HG02852 (cell line): ENCODE data around the gene RAB18.
"Not testable (repeated sequence)": the region's sequence is repeated elsewhere in the genome, so short reads cannot be mapped to it uniquely, and the experiment has no call there.

ENCODE experiments used
- ATAC-seq: cut with Tn5 transposase; IDR thresholded peaks from one replicate; pipeline ENCODE4 v1.9.1; 2021; ENCODE audit warnings: mild to moderate bottlenecking, moderate library complexity; ENCODE audit not compliant: unreplicated experiment

RAB18 gene

DNA sequence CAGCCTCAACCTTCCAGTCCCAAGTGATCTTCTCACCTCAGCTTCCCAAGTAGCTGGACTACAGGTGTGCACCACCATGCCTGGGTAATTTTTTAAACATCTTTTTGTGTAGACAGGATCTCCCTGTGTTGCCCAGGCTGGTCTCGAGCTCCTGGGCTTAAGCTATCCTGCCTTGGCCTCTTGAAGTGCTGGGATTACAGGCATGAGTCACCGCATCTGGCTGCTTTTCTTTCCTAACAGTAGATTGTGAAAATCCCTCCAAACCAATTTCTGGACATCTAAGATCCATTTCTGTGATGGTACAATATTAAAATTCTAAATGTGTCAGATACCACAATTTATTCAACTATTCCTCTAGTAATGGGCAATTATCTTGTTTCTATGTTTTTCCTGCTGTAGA, 38.7 kb downstream of the RAB18 start:
- ATAC-seq = no peak

DNA sequence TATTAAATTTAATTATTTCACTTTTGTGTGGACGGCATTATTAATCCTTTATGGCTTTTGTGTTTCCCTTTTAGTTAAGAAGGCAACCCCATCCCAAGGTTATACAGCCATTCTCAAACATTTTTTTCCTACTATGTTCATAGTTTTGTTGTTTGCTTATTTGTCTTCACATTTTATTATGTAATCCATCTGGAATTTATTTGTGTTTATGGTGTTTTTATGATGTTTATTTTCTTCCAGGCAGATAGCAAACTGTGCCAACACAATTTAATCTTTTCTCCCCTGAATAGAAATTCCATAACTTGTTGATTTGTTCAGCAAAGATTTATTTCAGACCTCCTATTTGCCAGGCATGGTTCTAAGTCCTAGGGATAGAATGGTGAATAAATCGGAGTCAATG, 42.9 kb downstream of the RAB18 start:
- ATAC-seq = no peak

DNA sequence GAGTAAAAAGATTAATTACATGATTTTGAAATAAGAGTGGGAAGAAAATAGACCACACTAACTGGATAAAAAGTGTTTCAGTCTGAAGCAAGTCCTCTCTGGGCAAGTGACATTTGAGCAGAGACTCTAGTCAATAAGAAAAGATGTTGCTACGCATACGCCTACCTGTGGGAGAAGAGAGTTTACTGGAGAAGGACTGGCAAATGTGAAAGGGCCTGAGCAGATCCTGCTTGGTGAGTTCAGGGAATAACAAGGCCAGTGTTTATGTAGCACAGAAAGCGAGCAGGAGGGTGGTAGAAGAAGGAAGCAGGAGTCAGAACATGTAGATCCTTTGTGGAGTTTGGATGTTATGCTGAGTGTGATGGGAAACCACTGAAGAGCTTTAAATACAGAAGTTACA, 43.4 kb downstream of the RAB18 start:
- ATAC-seq = no peak

DNA sequence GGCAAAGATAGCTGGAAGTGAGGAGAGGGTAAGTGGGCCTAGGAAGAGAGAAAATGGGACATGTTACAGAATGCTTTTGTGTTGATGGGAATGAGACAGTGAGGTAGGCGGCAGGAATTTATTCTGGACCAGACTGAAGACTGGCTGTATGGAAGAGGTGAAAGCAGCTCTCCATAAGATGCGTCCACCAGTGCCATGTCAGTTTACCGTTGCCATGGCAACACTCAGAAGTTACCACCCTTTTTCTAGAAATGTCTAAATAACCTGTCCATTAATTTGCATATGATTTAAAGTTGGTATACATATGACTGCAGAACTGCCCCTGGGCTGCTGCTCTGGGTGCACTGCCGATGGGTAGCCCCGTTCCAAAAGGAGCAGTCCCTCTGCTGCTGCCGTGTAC, 46.7 kb downstream of the RAB18 start:
- no peak for ATAC-seq

DNA sequence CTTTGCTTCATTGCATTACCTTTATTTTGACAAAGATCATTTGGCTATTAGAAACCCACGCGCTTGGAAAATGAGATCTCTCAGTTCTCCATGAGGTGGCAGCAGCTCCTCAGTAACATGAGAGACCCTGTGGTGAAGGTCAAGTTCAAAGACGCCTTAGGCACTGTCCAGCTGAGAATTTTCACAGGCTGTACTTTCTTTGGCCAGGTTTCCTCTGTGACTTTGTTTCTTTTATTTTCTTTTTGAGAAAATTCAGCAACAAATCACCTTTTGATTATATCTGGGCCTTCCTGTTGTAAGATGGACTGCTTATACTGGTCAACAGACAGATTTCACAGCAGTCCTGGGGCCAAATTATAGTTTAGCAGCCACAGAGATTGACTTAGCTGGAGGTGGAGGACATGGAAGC, 54.5 kb downstream of the RAB18 start:
- no peak for ATAC-seq

DNA sequence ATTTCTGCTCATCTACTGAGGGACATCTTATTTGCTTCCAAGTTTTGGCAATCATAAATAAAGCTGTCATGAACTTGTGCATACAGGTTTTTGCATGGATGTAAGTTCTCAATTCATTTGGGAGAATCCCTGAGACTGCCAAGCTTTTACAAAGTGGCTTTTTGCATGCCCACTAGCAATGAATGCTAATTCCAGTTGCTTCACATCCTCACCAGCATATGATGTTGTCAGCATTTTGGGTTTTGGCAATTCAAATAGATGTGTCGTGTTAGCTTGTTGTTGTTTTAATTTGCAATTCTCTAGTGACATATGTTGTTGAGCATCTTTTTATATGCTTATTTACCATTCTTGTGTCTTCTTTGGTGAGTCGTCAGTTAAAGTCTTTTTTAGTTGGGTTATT, 57.2 kb downstream of the RAB18 start:
- ATAC-seq = no peak

DNA sequence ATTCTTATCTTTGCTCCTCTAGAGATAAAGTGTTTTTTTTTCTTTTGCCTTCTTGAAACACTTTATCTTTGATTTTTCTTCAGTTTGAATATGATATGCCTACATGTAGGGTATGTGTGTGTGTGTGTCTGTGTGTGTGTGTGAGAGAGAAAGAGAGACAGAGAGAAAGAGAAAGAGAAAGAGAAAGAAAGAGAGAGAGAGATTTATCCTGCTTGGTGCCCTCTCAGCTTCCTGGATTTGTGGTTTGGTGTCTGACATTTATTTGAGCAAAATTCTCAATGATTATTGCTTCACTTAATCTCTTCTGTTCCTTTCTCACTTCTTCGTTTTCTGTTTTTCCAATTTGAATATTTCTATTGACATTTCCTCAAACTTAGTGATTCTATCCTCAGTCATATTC, 60.3 kb downstream of the RAB18 start:
- no peak for ATAC-seq

DNA sequence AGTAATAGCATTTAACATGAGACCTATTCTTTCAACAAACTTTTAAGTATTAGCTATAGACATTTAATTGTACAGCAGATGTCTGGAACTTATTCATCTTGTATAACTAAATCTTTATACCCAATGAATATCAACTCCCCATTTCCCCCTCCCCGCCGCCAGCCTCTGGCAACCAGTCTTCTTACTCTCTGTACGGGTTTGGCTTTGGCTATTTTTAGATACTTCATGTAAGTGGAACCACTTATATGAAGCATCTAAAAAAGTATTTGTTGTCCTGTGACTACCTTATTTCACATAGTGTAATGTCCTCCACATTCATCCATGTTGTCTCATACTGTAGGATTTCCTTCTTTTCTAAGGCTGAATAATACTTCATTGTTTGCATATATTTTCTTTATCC, 60.8 kb downstream of the RAB18 start:
- no peak for ATAC-seq

DNA sequence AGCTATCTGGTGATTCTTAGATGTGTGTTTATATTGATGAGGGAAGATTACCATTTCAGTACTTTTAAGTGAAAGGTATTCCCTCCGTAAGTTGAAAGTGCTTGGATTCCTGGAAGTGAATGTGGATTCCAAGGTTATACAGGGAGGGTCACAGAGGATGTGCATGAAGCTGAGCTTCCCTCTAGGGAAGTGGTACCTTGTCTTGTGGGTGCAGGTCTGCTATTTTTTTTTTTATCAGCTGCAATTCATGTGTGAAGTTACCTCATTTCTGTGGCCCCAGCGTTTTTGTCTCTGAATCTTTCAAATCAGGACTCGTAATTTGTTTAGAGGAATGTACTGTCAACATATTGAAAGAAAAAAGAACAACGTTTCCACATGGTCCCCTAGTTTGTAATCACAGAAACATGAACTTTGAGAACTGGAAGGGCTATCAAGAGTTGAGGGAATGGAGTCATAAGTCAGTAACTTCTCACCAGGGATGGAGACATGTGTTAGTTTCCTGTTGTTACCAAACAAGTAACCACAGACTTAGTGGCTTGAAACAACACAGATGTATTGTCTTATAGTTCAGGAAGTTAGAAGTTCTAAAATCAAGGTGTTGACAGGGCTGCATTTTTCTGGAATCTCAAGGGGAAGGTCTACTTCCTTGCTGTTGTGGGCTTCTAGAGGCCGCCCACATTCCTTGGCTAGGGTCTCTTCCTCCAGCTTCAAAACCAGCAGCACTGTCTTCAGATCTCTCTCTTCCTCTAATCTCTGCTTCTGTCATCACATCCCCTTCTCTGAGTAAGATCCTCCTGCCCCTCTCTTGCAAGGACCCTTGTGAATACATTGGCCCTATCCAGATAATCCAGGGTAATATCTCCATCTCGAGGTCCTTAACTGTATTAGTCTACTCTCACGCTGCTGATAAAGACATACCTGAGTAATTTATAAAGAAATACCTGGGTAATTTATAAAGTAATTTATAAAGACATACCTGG, 64.4 kb downstream of the RAB18 start:
- no peak for ATAC-seq

DNA sequence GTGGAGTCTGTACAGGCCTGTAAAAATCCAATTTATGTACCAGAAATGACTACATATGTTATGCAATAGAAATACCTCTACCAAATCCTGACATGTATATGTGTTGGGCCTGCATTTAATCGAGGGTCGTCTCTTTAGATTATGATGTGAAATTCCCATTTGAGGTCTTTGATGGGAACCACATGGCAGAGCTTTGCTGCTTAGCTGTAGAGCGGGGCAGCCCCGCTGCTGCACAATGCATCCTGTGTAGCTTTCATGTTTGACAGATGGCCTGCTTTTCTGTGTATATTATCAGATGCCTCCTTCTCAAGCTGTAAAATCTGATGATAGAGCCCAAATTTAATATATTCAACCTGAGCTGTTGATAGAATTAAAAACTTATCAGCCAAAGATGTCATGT, 65.8 kb downstream of the RAB18 start:
- ATAC-seq = no peak

DNA sequence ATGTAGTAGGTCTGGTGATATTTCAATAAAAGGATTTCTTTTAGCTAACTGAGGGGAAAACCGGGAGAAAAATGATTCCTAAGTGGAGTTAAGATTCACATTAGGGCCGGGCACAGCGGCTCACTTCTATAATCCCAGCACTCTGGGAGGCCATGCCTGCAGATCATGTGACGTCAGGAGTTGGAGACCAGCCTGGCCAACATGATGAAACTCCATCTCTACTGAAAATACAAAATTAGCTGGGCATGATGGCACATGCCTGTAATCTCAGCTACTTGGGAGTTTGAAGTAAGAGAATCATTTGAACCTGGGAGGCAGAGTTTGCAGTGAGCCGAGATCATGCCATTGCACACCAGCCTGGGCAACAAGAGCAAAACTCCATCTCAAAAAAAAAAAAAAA, 72.9 kb downstream of the RAB18 start:
- ATAC-seq = not testable (repeated sequence)

DNA sequence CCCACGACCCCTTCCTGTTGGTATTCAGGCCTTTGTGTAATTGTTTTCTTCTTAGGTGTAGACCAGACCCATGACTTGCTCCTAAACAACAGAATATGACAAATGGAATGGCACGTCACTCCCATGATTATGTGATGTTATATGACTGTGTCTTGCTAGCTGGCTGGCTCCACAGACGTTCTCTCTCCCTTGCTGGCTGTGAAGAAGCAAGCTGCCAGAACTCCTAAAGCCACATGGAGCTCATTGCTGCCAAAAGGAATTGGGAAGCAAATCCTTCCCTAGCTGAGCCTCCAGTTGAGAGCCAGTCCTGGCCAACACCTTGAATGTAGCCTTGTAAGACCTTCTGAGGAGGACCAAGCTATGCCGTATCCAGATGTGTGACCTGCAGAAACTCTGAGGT, 74.2 kb downstream of the RAB18 start:
- no peak for ATAC-seq

DNA sequence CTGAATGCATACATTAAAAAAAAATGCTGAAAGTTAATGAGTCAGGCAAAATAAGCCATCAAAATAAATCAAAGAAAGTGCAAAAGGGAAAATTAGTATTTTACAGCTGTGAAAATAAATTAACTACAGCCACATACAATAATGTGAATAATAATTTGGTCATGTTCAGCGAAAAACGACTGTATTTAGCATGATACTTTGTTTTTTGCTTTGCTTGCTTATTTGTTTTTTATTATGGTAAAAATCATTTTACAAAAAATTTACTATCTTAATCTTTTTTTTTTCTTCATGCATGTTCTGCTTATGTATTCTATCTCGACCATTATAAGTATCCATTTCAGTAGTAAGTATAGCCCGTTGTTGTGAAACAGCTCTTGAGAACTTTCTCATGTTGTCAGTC, 77.1 kb downstream of the RAB18 start:
- no peak for ATAC-seq

DNA sequence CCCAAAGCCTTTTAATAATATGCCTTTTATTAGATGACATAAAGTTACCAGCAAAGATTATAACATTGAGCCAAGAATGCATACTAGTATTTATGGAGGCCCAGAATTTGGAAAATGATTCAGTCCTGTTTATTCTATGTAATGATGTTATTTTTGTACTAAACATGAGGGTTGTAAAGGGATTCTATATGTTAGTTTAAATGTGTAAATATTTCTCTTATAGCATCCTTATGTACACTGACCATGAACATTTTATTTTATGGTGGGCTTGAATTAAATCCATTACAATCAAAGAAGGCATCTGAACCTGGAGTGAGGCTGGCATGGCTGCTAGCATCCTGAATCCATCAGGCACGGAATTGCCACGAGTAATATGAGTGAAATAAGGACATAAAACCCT, 80.2 kb downstream of the RAB18 start:
- no peak for ATAC-seq
